H1 (cell line): Measurements from ENCODE around the gene LMX1A. TPM values are rescaled to one million over a fixed set of nuclear protein-coding genes. Genes with fewer than 3 reads are reported as not detected.

Source experiments
- CTCF ChIA-PET: fragments of 300-600 bp; sonication (Branson Sonifier 250); formaldehyde crosslinking; loops from one replicate; lab custom pipeline; 2021; ENCODE audit not compliant: partially characterized antibody; lab: Charles Lee
- POLR2A ChIA-PET: fragments of 300-600 bp; sonication (Branson Sonifier 250); formaldehyde crosslinking; loops from one replicate; lab custom pipeline; 2021; ENCODE audit warnings: inconsistent platforms; ENCODE audit not compliant: partially characterized antibody; lab: Charles Lee
- DNase-seq, 2 experiments: peaks; one replicate each; pipeline versions ENCODE4 v3.0.0 to v3.0.0-alpha.2; 2010 to 2022; ENCODE audit warnings: low spot score in 2 of 2, low read depth in 1 of 2, mixed read lengths in 1 of 2
- FAIRE-seq: peaks from 2 replicates; lab custom pipeline; 2011; peaks lifted over from hg19 to GRCh38; lab: Jason Lieb, UNC
- H2AFZ ChIP-seq: 2 replicates; pipeline ENCODE4 v1.8.1; 2012; ENCODE audit warnings: low read length, inconsistent platforms
- H2AK5ac ChIP-seq: 2 replicates; pipeline ENCODE4 v1.6.1; 2013; ENCODE audit warnings: low read depth, low read length
- H2BK120ac ChIP-seq: replicated peaks from 2 replicates; pipeline ENCODE3; 2013; ENCODE audit warnings: low read depth, low read length, inconsistent platforms
- H2BK12ac ChIP-seq: 2 replicates; pipeline ENCODE4 v1.6.1; 2013; ENCODE audit warnings: low read depth, low read length
- H2BK15ac ChIP-seq: 2 replicates; pipeline ENCODE4 v1.6.1; 2013; ENCODE audit warnings: low read length
- H2BK20ac ChIP-seq: 2 replicates; pipeline ENCODE4 v1.6.1; 2013; ENCODE audit warnings: low read length
- H2BK5ac ChIP-seq: 2 replicates; pipeline ENCODE4 v1.6.1; 2013; ENCODE audit warnings: low read depth, low read length
- H3K14ac ChIP-seq: 2 replicates; pipeline ENCODE4 v1.6.1; 2013; ENCODE audit warnings: inconsistent platforms; ENCODE audit not compliant: insufficient read length
- H3K18ac ChIP-seq: 2 replicates; pipeline ENCODE4 v1.6.1; 2013; ENCODE audit warnings: low read length; ENCODE audit errors: extremely low read depth
- H3K23ac ChIP-seq: 2 replicates; pipeline ENCODE4 v1.6.1; 2013; ENCODE audit warnings: inconsistent platforms; ENCODE audit not compliant: insufficient read length
- H3K23me2 ChIP-seq: 2 replicates; pipeline ENCODE4 v1.6.1; 2013; ENCODE audit warnings: low read depth, low read length
- H3K27ac ChIP-seq: 2 replicates; pipeline ENCODE4 v1.6.1; 2011; ENCODE audit warnings: low read depth, low read length, inconsistent platforms
- H3K27me3 ChIP-seq, 4 experiments: replicated peaks in 1 of 4; 1 replicate in 1 of 4; 2 replicates in 3 of 4; pipeline versions ENCODE4 v1.6.1 to v1.8.1; 2011 to 2013; ENCODE audit warnings: low read length in 3 of 4, mild to moderate bottlenecking in 3 of 4, inconsistent platforms in 2 of 4, mixed read lengths in 2 of 4, moderate library complexity in 1 of 4; ENCODE audit not compliant: control insufficient read depth in 3 of 4, insufficient read depth in 3 of 4; ENCODE audit errors: extremely low read depth in 1 of 4
- H3K36me3 ChIP-seq, 4 experiments: 2 replicates each; pipeline versions ENCODE4 v1.6.1 to v1.8.1; 2011 to 2013; ENCODE audit warnings: mild to moderate bottlenecking in 4 of 4, low read length in 3 of 4, moderate library complexity in 2 of 4, control low read depth in 1 of 4, inconsistent platforms in 1 of 4; ENCODE audit not compliant: insufficient read depth in 4 of 4, control insufficient read depth in 2 of 4
- H3K4ac ChIP-seq: replicated peaks from 2 replicates; pipeline ENCODE3; 2013; ENCODE audit warnings: low read length, low read depth, mixed read lengths, inconsistent platforms; ENCODE audit not compliant: insufficient read length
- H3K4me1 ChIP-seq, 4 experiments: replicated peaks in 1 of 4; 1 replicate in 1 of 4; 2 replicates in 3 of 4; pipeline versions ENCODE4 v1.6.1 to v1.8.1; 2011 to 2013; ENCODE audit warnings: low read length in 3 of 4, inconsistent platforms in 2 of 4, mixed read lengths in 1 of 4; ENCODE audit not compliant: insufficient read depth in 4 of 4, control insufficient read depth in 3 of 4
- H3K4me2 ChIP-seq, 2 experiments: 2 replicates each; pipeline versions ENCODE4 v1.6.1 to v1.8.1; 2011 to 2013; ENCODE audit warnings: low read depth in 2 of 2, low read length in 2 of 2, control low read depth in 1 of 2, inconsistent platforms in 1 of 2, mild to moderate bottlenecking in 1 of 2; ENCODE audit not compliant: insufficient read depth in 1 of 2
- H3K4me3 ChIP-seq, 4 experiments: fragments of 200-600, 300-600 bp in 1 of 4; sonication (generic), shearing (Covaris generic), sonication (Bioruptor Twin) in 1 of 4; 2 replicates each; pipeline versions ENCODE4 v1.5.1 to v1.8.1; 2011 to 2016; ENCODE audit warnings: low read length in 4 of 4, low read depth in 3 of 4, control low read depth in 2 of 4, inconsistent platforms in 2 of 4, mild to moderate bottlenecking in 2 of 4, mixed read lengths in 1 of 4, moderate library complexity in 1 of 4; ENCODE audit not compliant: insufficient read depth in 2 of 4; ENCODE audit errors: extremely low read depth in 1 of 4
- H3K56ac ChIP-seq: replicated peaks from 2 replicates; pipeline ENCODE3; 2013; ENCODE audit warnings: low read depth, mild to moderate bottlenecking, mixed read lengths, low read length, inconsistent platforms; ENCODE audit not compliant: insufficient read length
- H3K79me1 ChIP-seq: 2 replicates; pipeline ENCODE4 v1.6.1; 2013; ENCODE audit warnings: low read depth, low read length, control low read depth
- H3K79me2 ChIP-seq, 2 experiments: 2 replicates each; pipeline versions ENCODE4 v1.6.1 to v1.8.1; 2012 to 2013; ENCODE audit warnings: low read length in 2 of 2, mild to moderate bottlenecking in 2 of 2, inconsistent platforms in 1 of 2; ENCODE audit not compliant: insufficient read depth in 2 of 2, control insufficient read depth in 1 of 2
- H3K9ac ChIP-seq, 4 experiments: replicated peaks in 1 of 4; 1 replicate in 1 of 4; 2 replicates in 3 of 4; pipeline versions ENCODE4 v1.6.1 to v1.8.1; 2011 to 2013; ENCODE audit warnings: low read depth in 3 of 4, low read length in 3 of 4, control low read depth in 2 of 4, mild to moderate bottlenecking in 2 of 4, moderate library complexity in 2 of 4, inconsistent platforms in 1 of 4; ENCODE audit errors: extremely low read depth in 1 of 4
- H3K9me3 ChIP-seq, 2 experiments: 2 replicates each; pipeline versions ENCODE4 v1.6.1 to v1.8.1; 2012 to 2013; ENCODE audit warnings: mild to moderate bottlenecking in 2 of 2, moderate library complexity in 2 of 2, control low read depth in 1 of 2, inconsistent platforms in 1 of 2, low read depth in 1 of 2, low read length in 1 of 2, mixed read lengths in 1 of 2; ENCODE audit not compliant: insufficient read depth in 2 of 2
- H4K20me1 ChIP-seq, 2 experiments: replicated peaks in 1 of 2; 2 replicates each; pipeline versions ENCODE3 to v1.8.1; 2011 to 2013; ENCODE audit warnings: inconsistent platforms in 2 of 2, low read length in 2 of 2, mild to moderate bottlenecking in 1 of 2; ENCODE audit not compliant: insufficient read depth in 2 of 2, control insufficient read depth in 1 of 2
- H4K5ac ChIP-seq: 2 replicates; pipeline ENCODE4 v1.6.1; 2013; ENCODE audit warnings: low read length, low read depth, mixed read lengths, inconsistent platforms; ENCODE audit not compliant: insufficient read length
- H4K8ac ChIP-seq: 2 replicates; pipeline ENCODE4 v1.8.0; 2013; ENCODE audit warnings: mild to moderate bottlenecking, moderate library complexity, low read length, inconsistent platforms; ENCODE audit not compliant: insufficient read depth; ENCODE audit errors: extremely low read depth
- H4K91ac ChIP-seq: replicated peaks from 2 replicates; pipeline ENCODE3; 2013; ENCODE audit warnings: low read length, mixed read lengths, inconsistent platforms; ENCODE audit not compliant: insufficient read length
- BACH1 ChIP-seq: IDR thresholded peaks from 2 replicates; pipeline ENCODE4 v1.6.1; 2012; ENCODE audit warnings: low read length, improper control_type of control experiment
- BRCA1 ChIP-seq: IDR thresholded peaks from 2 replicates; pipeline ENCODE4 v1.6.1; 2012; ENCODE audit warnings: low read depth, low read length, improper control_type of control experiment
- EGR1 ChIP-seq: IDR thresholded peaks from 2 replicates; pipeline ENCODE4 v1.6.1; 2011; ENCODE audit warnings: low read depth, low read length, borderline replicate concordance
- HDAC2 ChIP-seq, 2 experiments: fragments of 300-600 bp in 1 of 2; sonication (generic) in 1 of 2; IDR thresholded peaks; 2 replicates each; pipeline ENCODE4 v1.6.1; 2011 to 2012; ENCODE audit warnings: low read depth in 2 of 2, low read length in 2 of 2, mild to moderate bottlenecking in 2 of 2, moderate library complexity in 2 of 2, borderline replicate concordance in 1 of 2, inconsistent platforms in 1 of 2
- POLR2A ChIP-seq, 2 experiments: IDR thresholded peaks; 1 replicate in 1 of 2; 2 replicates in 1 of 2; pipeline ENCODE4 v1.6.1; 2011; ENCODE audit warnings: low read depth in 2 of 2, low read length in 2 of 2, mild to moderate bottlenecking in 2 of 2; ENCODE audit errors: control extremely low read depth in 1 of 2
- RBBP5 ChIP-seq: IDR thresholded peaks from 2 replicates; pipeline ENCODE4 v1.7.1; 2012; ENCODE audit warnings: low read depth, mild to moderate bottlenecking, inconsistent platforms, low read length, moderate library complexity, borderline replicate concordance
- TBP ChIP-seq: IDR thresholded peaks from 2 replicates; pipeline ENCODE4 v1.6.1; 2011; ENCODE audit warnings: low read depth, low read length, improper control_type of control experiment
- TCF12 ChIP-seq: IDR thresholded peaks from 2 replicates; pipeline ENCODE4 v1.6.1; 2011; ENCODE audit warnings: low read depth, mild to moderate bottlenecking, low read length
- ZNF274 ChIP-seq: IDR thresholded peaks from 2 replicates; pipeline ENCODE4 v1.7.0; 2012; ENCODE audit warnings: low read length, borderline replicate concordance; ENCODE audit errors: extremely low read depth
- WGBS, 2 experiments: shearing (Covaris generic) in 1 of 2; methylation state at CpG; one replicate each; pipeline versions ENCODE4 v1.1.6 to v1.1.7; 2013 to 2015; ENCODE audit warnings: low lambda C conversion rate in 2 of 2, mixed read lengths in 2 of 2, inconsistent platforms in 1 of 2, low coverage in 1 of 2, missing lambda C conversion rate in 1 of 2; ENCODE audit not compliant: insufficient replicate concordance in 2 of 2, insufficient coverage in 1 of 2, insufficient read length in 1 of 2; ENCODE audit errors: extremely low coverage in 1 of 2, missing lambda C conversion rate in 1 of 2; 5-methylcytosine and 5-hydroxymethylcytosine counted together
- polyA plus RNA-seq, 7 experiments: library from polyadenylated mRNA; depleted of rRNA in 3 of 7; stranded (reverse) in 5 of 7; unstranded in 2 of 7; fragments of >200 nt in 5 of 7; fragments of 200-250 nt in 2 of 7; gene quantifications; 1 replicate in 5 of 7; 2 replicates in 1 of 7; 4 replicates in 1 of 7; pipeline versions ENCODE4 v1.2.1 to v1.2.3, GENCODE V29; 2011 to 2013; ENCODE audit warnings: missing spikeins in 2 of 7, mixed read lengths in 2 of 7
- total RNA-seq: library from RNA; stranded (reverse); fragmentation: NEBNext Ultra II Directional; extraction: Animal tissue kit (Norgen Biotek cat#: 25700); gene quantifications from 2 replicates; pipeline ENCODE4 v1.2.1, GENCODE V29; 2021

LMX1A gene
- total and polyA plus RNA-seq, 2 of the 8 experiments (the other 6 are each of a cell fraction or from before 2014, with no cell fraction given): not detected

DNA sequence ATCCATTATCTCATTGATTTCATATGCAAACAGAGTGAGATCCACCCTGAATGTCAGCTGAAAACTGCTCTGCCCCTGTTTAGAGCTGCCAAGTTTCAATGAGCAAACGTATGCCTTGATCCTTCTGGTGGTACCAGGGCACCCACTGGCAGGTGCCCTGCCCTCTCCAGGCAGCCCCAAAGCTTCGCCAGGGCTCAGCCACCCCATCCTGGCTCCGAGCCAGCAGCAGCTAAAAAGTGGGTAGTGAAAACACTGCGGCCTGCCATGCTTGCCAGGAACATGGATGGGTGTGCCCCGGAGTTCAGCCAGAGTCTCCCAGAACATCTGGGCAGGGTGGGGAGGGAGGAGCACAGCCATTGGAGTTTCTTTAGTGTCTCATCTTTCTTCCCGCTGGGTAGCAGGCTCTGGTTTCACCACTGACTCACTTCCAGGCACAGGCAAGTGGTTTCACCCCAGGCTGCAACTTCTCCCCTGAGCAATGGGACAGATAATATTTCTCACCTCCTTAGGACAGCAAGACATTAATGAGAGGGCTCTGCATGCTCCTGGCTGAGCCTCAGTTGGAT lies 8.1 kb upstream of the LMX1A start:
- Histone ChIP-seq H2AK5ac (no peak overlapping the region), H2BK12ac (no peak overlapping the region), H4K5ac (no peak overlapping the region), H2BK20ac (no peak overlapping the region), H3K4me3 (no peak overlapping the region; a peak in 1 of 8 replicates), H2AFZ (no peak overlapping the region), H3K4ac (no peak overlapping the region), H3K9me3 (no peaks in the 10 kb centered on the region), H3K79me2 (no peaks in the 10 kb centered on the region), H2BK15ac (no peak overlapping the region), H4K91ac (no peak overlapping the region), H4K20me1 (peaks cover 0 to 2% of the 10 kb centered on the region in 2 experiments), H3K27ac (no peak overlapping the region), H4K8ac (no peak overlapping the region), H3K18ac (no peak overlapping the region), H2BK120ac (no peak overlapping the region), H3K14ac (no peak overlapping the region), H3K9ac (no peak overlapping the region), H3K79me1 (no peaks in the 10 kb centered on the region), H2BK5ac (no peak overlapping the region), H3K36me3 (no peaks in the 10 kb centered on the region), H3K23me2 (no peaks in the 10 kb centered on the region), H3K4me2 (no peak overlapping the region), H3K23ac (no peak overlapping the region), H3K27me3 (peaks cover 0 to 10% (median 5%) of the 10 kb centered on the region in 4 experiments; a peak in 4 of 7 replicates), H3K56ac (no peak overlapping the region), H3K4me1 (peaks cover 0 to 4% (median 0%) of the 10 kb centered on the region in 4 experiments; a peak in 3 of 7 replicates)
- TF ChIP-seq ZNF274: no peak
- no peak for TF ChIP-seq RBBP5
- TF ChIP-seq BRCA1: no peak
- TF ChIP-seq TCF12: no peak
- TF ChIP-seq HDAC2 (IDR thresholded peaks at IDR 0.05; ENCODE audit: borderline replicate concordance in 1 of 2, low read depth in 2 of 2, low read length in 2 of 2): no peak
- no peak for TF ChIP-seq TBP
- TF ChIP-seq EGR1: no peak
- TF ChIP-seq POLR2A (IDR thresholded peaks at IDR 0.05; ENCODE audit: control extremely low read depth in 1 of 2, low read depth in 2 of 2, low read length in 2 of 2): no peak
- no peak for TF ChIP-seq BACH1
- DNase-seq (no peak), FAIRE-seq (no peak)
- ChIA-PET CTCF (interaction anchor here (1.1 to 2.1 kb wide), 6 partner anchors 8 to 212 kb away, joined by 3 to 13 read pairs (median 5); partner anchors contain the start of gene LMX1A), POLR2A (no interaction called here)
- 60% methylated on average over 6 of the region's 6 CpGs; no CpG with 5 or more reads in 1 of the 2 experiments for WGBS, 2 experiments
